HG03558 (cell line): Measurements from ENCODE around the gene RNF145.

Source experiments
- ATAC-seq: cut with Tn5 transposase; IDR thresholded peaks from one replicate; pipeline ENCODE4 v1.9.1; 2021; ENCODE audit warnings: moderate number of reproducible peaks; ENCODE audit not compliant: unreplicated experiment; ENCODE audit errors: extremely low read depth

RNF145 gene

GRCh38 chr5:159220206-159220605, 10.9 kb upstream of the RNF145 start:
- no peak for ATAC-seq

DNA sequence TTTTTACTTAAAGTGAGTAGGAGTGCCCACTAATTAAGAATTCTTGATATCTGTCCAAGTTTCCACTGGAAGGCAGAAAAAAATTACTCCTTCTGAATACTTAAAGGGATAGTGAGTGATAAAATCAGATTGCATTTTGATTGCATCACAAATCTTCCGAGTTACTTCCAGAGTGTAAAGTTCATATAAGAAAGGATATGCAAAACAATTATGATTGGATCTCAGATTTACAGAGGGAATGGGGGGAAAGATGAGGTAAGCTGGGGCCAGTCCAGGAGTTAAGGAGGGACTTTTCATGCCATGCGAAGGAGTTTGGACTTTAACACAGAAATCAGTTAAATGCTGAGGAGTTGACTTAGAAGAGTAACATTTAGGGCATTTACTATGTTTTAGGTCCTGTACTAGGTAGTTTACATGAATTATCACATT, 9.3 kb upstream of the RNF145 start:
- ATAC-seq = no peak

- ATAC-seq = no peak
These were observed 7.9 kb upstream of the RNF145 start for GRCh38 chr5:159217236-159217635.

DNA sequence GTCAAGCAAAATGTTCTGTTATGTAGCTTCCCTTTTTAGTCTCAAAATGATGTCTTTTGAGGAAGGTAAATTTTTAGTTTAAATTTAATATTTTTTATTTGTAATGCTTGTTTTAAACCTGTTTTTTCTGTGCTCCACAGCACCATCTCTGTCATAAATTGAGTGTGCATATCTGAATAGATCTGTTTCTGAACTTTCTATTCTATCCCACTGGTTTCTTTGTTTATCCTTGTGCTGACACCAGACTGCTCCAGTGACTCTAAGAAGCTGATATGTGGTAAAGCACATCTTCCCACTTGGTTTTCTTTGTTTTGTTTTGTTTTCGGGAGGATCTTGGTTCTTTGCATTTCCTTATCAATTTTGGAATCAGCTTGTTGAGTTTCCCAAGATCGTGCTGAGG, 7.1 kb upstream of the RNF145 start:
- no peak for ATAC-seq

- no peak for ATAC-seq
These were observed 6.5 kb upstream of the RNF145 start for GRCh38 chr5:159215886-159216285.

- no peak for ATAC-seq
These were observed 5.3 kb upstream of the RNF145 start for GRCh38 chr5:159214486-159215271.

- ATAC-seq = no peak
These were observed 3.5 kb upstream of the RNF145 start for GRCh38 chr5:159212657-159213462.

GRCh38 chr5:159211729-159212174, 2.4 kb upstream of the RNF145 start:
- no peak for ATAC-seq

DNA sequence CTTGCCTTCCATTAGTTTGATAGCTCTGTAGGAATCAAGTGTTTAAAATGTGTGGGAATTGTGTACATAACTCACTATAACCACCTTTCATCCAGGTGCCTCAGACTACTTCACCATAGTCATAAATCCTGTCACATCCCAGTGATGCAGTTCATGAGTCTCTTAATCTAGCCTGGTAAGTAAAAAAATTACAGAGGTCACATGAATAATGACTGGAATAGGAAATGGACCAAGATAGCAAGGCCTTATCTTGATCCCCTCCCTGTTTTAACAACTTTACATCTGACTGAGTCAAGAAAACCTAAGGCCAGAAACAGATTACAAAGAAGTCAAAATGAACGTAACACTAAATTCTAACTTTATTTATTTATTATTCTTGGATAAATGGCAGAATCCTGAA, 1.5 kb upstream of the RNF145 start:
- no peak for ATAC-seq

- ATAC-seq = no peak
These were observed 883 bp upstream of the RNF145 start for GRCh38 chr5:159210210-159210661.

GRCh38 chr5:159208514-159209437, 577 bp downstream of the RNF145 start:
- peak; percentile 8 for ATAC-seq

GRCh38 chr5:159207686-159208513, 1.5 kb downstream of the RNF145 start:
- ATAC-seq = peak; percentile 30

DNA sequence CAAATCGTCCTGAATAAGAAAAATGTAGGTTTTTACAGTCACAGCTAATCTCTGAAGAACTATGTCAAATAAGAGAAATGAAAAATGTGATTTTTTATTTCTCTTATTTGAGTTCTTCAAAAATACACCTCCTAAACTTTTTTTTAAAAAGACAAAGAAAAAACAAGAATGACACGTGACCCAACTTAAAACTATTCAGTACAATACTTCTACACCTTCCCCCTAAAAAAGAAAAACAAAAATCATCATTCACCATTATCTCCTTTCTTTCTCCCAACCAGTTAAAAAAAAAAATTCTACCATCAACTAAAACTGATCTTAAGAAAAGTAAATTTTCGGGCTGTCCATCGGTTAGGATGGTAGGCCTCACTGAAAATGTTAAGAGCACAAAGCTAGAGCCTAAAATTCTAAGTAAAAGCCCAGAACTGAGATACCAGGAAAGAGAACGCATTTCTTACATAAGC, 2.1 kb downstream of the RNF145 start:
- ATAC-seq = no peak

DNA sequence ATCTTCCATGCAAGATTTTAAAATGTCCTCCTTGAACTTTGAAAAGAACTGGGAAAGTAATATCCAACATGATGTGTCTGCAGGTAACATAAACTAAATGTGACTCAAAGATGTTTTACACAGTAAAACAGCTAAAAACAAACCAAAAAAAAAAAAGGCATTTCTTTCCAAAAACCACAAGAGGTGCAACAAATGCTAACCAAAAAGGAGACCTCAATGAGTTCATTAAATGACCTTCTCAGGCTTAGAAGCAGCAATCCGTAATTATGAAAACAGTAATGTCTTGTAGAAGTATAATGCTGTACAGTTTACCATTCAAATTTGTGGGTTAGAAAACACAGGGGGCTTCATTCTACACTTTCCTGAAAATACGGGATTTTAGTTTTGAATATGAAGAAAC, 2.5 kb downstream of the RNF145 start:
- no peak for ATAC-seq

DNA sequence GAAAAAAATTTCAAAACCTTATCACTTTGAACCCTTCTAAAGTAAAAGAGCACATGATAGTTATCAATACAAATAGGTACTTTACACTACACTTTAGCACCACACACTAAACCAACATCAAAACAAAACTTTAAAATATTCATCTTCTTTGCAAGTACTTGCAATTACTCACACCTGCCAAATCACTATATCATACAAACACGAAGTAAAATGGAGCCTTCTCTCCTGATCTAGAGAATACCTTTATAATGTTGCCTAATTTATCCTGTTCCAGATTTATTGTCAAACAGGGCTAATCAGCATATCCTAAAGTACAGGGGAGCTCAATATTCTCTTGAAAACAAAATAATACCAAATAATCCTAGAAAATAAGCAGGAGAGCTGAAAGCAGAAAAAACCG, 3.0 kb downstream of the RNF145 start:
- no peak for ATAC-seq

DNA sequence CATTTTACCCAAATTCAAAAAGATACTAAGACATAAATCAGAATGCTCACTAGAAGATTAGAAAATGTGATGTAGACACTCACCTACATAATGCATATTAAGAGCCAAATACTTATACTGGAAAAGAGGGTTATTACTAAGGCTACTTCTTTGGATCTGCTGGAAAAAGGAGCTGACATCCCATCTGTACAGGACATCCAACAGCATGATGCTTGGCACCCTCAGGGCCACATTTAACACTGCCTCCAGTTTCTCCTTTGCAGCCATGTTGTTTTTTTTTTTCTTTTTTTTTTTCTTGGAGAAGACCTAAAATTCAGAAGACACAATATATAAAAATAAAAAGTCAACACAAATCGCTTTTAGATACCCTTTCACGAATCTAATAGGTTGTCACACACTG, 6.0 kb downstream of the RNF145 start:
- ATAC-seq = no peak

DNA sequence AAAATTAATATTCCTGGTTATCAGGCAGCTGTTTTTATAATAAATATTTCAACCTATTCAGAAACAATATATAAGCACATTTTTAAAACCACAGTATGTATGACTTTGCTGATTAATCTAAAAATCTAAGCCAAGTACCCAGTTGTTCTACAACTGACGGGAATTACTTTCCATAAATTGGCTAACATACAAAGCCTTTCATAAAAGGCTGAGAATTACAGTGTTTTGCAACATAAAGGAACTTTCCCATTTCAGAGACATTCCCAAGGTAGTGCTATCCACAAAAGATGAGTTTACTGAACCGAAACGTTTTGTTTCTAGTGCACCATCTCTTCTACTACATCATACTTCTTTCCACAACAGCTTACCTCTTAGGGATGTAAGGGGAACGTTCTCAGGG, 7.2 kb downstream of the RNF145 start:
- ATAC-seq = no peak

GRCh38 chr5:159199780-159200179, 9.6 kb downstream of the RNF145 start:
- ATAC-seq = no peak

DNA sequence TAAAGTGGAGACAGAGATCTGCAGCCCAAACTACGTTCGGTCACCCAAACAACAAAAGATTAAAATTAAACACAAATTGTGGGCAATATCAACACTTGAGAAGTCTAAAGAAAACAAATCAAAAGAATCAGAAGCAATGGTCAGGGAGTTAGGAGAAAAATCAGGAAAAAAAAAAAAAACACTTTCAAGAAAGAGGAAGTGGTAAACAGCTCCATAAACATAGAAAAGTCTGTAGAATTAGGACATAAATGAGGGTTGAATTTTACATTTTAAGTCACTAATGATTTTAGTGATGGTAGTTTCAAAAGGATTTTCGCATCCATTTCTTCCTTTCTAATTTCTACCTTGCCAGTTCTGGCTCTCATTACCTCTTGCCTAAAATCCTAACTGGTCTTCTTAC, 10.1 kb downstream of the RNF145 start:
- ATAC-seq = no peak
